SK-N-SH treated with all-trans-retinoic acid at 6 μM for 48 hours (cell line): ENCODE measurements around the gene ATP1B4.

ENCODE experiments used
- TOX ChIP-seq: fragments of 250-450 bp; sonication (Bioruptor Pico); IDR thresholded peaks from 2 replicates; pipeline ENCODE4 v1.8.0; 2021; ENCODE audit warnings: mild to moderate bottlenecking, moderate library complexity, borderline replicate concordance
- ZFP30 ChIP-seq: fragments of 450-650 bp; formaldehyde crosslinking; IDR thresholded peaks from 2 replicates; pipeline ENCODE4 v1.5.0; 2022; ENCODE audit warnings: mild to moderate bottlenecking, moderate library complexity
- TF ChIP-seq, protein P1 (sequence below): fragments of 250-450 bp; sonication (Bioruptor Pico); IDR thresholded peaks from 2 replicates; pipeline ENCODE4 v1.8.0; 2020; ENCODE audit warnings: mild to moderate bottlenecking, moderate library complexity, borderline replicate concordance

DNA sequence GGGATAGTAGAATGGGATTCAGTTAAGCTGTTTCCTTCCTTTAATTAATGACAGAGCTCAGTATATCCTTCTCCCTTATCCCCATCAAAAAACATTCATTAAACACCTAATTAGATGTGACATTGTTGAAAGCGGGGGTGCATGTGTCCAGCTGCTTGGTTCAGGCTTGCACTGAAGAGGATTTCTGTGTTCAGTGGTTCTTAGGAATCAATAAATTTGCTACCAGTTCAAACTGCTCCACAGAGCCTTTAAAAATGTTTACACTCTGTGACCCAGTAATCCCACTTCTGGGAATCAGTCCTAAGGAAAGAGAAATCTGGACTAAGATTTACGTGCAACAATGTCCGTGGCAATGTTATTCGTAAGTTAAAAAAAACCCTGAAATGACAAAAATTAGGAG, 43.5 kb upstream of the ATP1B4 start:
- no peak for TF ChIP-seq ZFP30 (CRISPR knock-in tag)
- TF ChIP-seq, protein P1, sequence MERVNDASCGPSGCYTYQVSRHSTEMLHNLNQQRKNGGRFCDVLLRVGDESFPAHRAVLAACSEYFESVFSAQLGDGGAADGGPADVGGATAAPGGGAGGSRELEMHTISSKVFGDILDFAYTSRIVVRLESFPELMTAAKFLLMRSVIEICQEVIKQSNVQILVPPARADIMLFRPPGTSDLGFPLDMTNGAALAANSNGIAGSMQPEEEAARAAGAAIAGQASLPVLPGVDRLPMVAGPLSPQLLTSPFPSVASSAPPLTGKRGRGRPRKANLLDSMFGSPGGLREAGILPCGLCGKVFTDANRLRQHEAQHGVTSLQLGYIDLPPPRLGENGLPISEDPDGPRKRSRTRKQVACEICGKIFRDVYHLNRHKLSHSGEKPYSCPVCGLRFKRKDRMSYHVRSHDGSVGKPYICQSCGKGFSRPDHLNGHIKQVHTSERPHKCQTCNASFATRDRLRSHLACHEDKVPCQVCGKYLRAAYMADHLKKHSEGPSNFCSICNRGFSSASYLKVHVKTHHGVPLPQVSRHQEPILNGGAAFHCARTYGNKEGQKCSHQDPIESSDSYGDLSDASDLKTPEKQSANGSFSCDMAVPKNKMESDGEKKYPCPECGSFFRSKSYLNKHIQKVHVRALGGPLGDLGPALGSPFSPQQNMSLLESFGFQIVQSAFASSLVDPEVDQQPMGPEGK (CRISPR knock-in tag) = no peak
- no peak for TF ChIP-seq TOX (CRISPR knock-in tag)
